Right atrium auricular region (tissue), 2 donors: Measurements from ENCODE around the gene CDH16. TPM values are rescaled to one million over a fixed set of nuclear protein-coding genes. Genes with fewer than 3 reads are reported as not detected.
"Not testable (repeated sequence)": the region's sequence is repeated elsewhere in the genome, so short reads cannot be mapped to it uniquely, and the experiment has no call there.

Experiments used
- DNase-seq: peaks from one replicate; pipeline ENCODE4 v3.0.0-alpha.2; 2019; ENCODE audit warnings: low spot score
- H3K27ac ChIP-seq, 2 donors: fragments of 200-600 bp; sonication (generic); 1 replicate in 1 of 2; 2 replicates in 1 of 2; pipeline ENCODE4 v1.5.1; 2016 to 2019
- H3K27me3 ChIP-seq, 2 donors: fragments of 200-600 bp; sonication (generic); one replicate each; pipeline versions ENCODE4 v1.5.1 to v1.6.0; 2017 to 2019
- H3K36me3 ChIP-seq: fragments of 200-600 bp; sonication (generic); one replicate; pipeline ENCODE4 v1.5.1; 2016
- H3K4me1 ChIP-seq, 2 donors: fragments of 200-600 bp; sonication (generic); one replicate each; pipeline versions ENCODE4 v1.5.1 to v1.6.0; 2017 to 2019
- H3K4me3 ChIP-seq, 2 donors: fragments of 200-600 bp; sonication (generic); 1 replicate in 1 of 2; 2 replicates in 1 of 2; pipeline ENCODE4 v1.5.1; 2017 to 2019; ENCODE audit warnings: mild to moderate bottlenecking in 1 of 2, moderate library complexity in 1 of 2
- H3K9me3 ChIP-seq, 2 donors: fragments of 200-600 bp; sonication (generic); one replicate each; pipeline ENCODE4 v1.5.1; 2019
- CTCF ChIP-seq, 2 donors: fragments of 200-600 bp; sonication (generic); IDR thresholded peaks; one replicate each; pipeline ENCODE4 v1.5.1; 2019; ENCODE audit warnings: antibody characterized with exemption in 2 of 2
- total RNA-seq, 2 donors: library from RNA; depleted of rRNA; stranded (reverse); fragments of >200 nt; gene quantifications; one replicate each; pipeline ENCODE4 v1.1.0, GENCODE V29; 2016

Gene CDH16
- total RNA-seq, 2 donors from 2014 or later = 0.79 to 1.4 TPM

DNA sequence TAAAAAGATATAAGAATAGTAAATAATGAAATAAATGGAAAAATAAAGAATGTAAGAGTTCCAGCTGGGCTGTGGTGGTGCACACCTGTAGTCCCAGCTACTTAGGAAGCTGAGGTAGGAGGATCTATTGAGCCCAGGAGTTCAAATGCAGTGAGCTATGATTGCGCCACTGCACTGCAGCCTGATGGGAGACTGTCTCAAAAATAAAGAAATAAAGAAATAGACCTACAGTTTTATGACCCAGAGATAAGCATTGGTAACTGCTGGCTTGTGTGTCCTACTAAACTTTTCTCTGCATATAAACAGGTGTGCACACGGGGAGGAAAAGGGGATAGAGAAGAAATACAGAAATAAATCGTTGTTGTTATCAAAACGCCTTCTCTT lies 46.1 kb downstream of the CDH16 start:
- peak overlapping the region in 1 of 2 donors; percentile 59 for H3K27ac ChIP-seq

DNA sequence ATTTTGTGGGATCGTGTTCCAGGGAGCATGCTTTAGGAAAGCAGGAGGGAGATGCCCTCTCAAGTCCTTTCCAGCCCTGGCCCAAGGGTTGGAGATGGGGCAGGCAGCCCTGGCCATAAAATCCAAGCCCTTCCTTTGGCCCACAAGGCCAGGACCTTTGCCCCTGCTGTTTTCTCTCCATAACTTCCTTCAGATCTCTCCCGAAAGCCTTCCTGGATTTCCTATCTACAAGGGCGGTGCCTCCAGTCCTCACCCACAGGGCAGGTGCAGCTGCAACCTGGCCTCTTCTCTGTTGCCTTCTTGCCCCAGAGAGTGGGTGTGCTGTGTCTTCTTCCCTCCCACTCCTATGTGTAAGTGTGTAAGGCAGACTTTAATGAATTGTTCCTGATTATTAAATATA lies 46.8 kb downstream of the CDH16 start:
- Histone ChIP-seq H3K27me3 (no peaks in the 10 kb centered on the region), H3K4me3 (no peak overlapping the region), H3K9me3 (no peaks in the 10 kb centered on the region), H3K27ac (no peak overlapping the region), H3K36me3 (no peaks in the 10 kb centered on the region), H3K4me1 (peaks cover 0 to 6% of the 10 kb centered on the region in 2 donors)
- DNase-seq = no peak
- TF ChIP-seq CTCF (IDR thresholded peaks at IDR 0.05) = no peak

More for the DNA sequence above, 46.1 kb downstream of the CDH16 start:
- DNase-seq = no peak
- TF ChIP-seq CTCF (IDR thresholded peaks at IDR 0.05) = no peak
- H3K36me3 ChIP-seq = no peaks in the 10 kb centered on the region
- H3K4me3 ChIP-seq = peak overlapping the region; percentile 28 to 36
- no peaks in the 10 kb centered on the region for H3K9me3 ChIP-seq
- no peaks in the 10 kb centered on the region for H3K27me3 ChIP-seq
- peaks cover 0 to 6% of the 10 kb centered on the region in 2 donors for H3K4me1 ChIP-seq

- H3K9me3 ChIP-seq, H3K27ac ChIP-seq, H3K27me3 ChIP-seq, DNase-seq, H3K4me1 ChIP-seq, H3K4me3 ChIP-seq, H3K36me3 ChIP-seq: not testable (repeated sequence)
These were observed 47.3 kb downstream of the CDH16 start for GRCh38 chr16:66871363-66871762.

DNA sequence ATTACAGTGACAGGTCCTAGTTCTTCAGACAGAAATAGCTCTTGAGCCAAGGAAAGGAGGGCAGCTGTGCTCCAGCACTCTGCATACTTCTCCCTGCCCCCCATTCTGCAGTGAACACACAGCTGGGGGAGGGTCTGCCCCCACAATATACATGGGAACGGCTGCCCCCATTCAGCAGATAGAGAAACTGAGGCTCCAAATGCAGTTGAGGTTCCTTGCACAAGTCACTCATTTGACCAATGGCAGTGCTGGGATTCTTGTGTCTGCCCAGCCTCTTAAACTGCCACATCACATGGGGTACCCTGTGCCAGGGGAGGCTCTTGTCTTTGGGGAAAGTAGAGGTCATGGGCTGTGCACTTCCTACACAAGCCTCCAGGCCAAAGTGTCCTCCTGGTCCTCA lies 49.3 kb downstream of the CDH16 start:
- Histone ChIP-seq H3K4me1 (peaks cover 0 to 6% of the 10 kb centered on the region in 2 donors), H3K36me3 (no peaks in the 10 kb centered on the region), H3K9me3 (no peaks in the 10 kb centered on the region), H3K27ac (no peak overlapping the region), H3K27me3 (no peaks in the 10 kb centered on the region), H3K4me3 (no peak overlapping the region)
- no peak for DNase-seq
- TF ChIP-seq CTCF (IDR thresholded peaks at IDR 0.05) = no peak

GRCh38 chr16:66863707-66864106 lies 55.0 kb downstream of the CDH16 start:
- DNase-seq = no peak

DNA sequence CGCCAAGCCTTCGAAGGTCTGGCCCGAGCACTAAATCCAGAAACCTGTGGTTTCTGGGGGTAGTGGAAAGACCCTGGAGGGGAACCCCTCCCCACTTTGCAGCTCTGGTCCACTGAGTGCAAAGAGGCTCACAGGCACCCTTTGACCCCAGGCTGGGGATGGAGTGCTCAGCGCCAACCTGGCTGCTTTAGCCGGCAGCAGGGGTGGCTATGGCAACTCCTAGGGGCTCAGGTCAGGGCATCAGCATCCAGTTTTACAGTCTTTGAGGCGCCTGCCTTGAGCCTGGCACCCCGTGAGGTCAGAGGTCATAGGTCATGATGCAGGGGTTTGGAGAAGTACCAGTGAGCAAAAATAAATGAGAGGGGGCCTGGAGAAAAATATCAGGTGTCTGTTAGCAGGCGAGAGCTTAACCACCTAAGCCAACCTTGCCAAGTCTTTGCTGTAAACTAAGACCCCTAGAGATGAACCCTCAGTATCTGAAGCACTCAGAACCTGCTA lies 56.6 kb downstream of the CDH16 start:
- Histone ChIP-seq H3K9me3 (no peaks in the 10 kb centered on the region), H3K4me1 (peaks cover 0 to 7% of the 10 kb centered on the region in 2 donors), H3K36me3 (no peaks in the 10 kb centered on the region), H3K4me3 (no peak overlapping the region), H3K27ac (no peak overlapping the region), H3K27me3 (no peaks in the 10 kb centered on the region)
- TF ChIP-seq CTCF (IDR thresholded peaks at IDR 0.05) = no peak
- no peak for DNase-seq

More at GRCh38 chr16:66863707-66864106, 55.0 kb downstream of the CDH16 start:
- TF ChIP-seq CTCF (IDR thresholded peaks at IDR 0.05) = no peak
- Histone ChIP-seq H3K27me3 (no peaks in the 10 kb centered on the region), H3K4me3 (no peak overlapping the region), H3K4me1 (peaks cover 0 to 7% of the 10 kb centered on the region in 2 donors), H3K27ac (no peak overlapping the region), H3K9me3 (no peaks in the 10 kb centered on the region), H3K36me3 (no peaks in the 10 kb centered on the region)
